Caki2 (cell line): Measurements from ENCODE around the gene TPCN1. TPM values are rescaled to one million over a fixed set of nuclear protein-coding genes. Genes with fewer than 3 reads are reported as not detected.

Experiments
- DNase-seq: peaks from one replicate; pipeline ENCODE4 v3.0.0-alpha.2; 2015; ENCODE audit warnings: low read depth
- in situ Hi-C: cut with HindIII; loops from 2 replicates; pipeline ENCODE4 v1.10.0; 2016; ENCODE audit warnings: low sequenced_read_pairs, low pct_unique_long_range_greater_than_20kb, mixed read lengths
- total RNA-seq: library from RNA; depleted of rRNA; stranded (reverse); fragments of >200 nt; shearing (Covaris generic); gene quantifications from 2 replicates; pipeline ENCODE4 v1.2.3, GENCODE V29; 2014; ENCODE audit warnings: low replicate concordance

The TPCN1 gene
- total RNA-seq, 1 experiment from 2014 or later: 16.4 TPM

DNA sequence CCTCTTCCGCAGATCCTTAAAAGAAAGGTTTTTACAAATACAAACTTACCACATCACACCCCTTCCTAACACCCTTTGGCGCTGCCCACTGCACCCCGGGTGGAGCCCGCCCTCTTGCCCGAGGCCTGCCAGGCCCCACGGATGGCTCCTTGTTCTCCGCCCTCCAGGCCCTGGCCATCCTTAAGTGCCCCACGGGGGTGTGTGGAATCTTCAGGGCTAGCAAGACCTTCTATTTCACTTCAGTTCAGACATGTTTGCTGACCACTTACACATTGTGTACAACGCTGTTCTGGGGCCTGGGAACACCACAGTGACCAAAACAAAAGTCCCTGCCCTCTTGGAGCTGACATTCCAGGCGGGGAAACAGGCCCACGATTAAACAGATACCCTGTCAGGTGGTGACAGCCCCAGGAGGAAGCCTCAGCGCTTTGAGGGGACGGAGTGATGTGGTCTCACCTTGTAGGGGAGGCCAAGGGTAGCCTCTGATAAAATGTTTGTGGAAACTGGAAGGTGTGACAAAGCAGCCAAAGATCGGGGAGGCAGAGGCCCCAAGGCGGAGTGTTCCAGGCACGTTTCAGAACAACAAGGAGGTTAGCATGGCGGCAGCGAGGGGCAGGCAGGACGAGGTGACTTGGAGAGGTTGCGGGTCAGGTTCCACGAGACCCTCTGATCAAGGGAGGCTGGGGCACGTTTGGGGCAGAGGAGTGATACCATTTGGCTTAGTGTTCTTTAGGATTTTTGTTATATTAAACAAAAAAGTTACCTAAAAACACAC, 27.0 kb downstream of the TPCN1 start:
- DNase-seq: no peak
- in situ Hi-C loops: no loop called here

DNA sequence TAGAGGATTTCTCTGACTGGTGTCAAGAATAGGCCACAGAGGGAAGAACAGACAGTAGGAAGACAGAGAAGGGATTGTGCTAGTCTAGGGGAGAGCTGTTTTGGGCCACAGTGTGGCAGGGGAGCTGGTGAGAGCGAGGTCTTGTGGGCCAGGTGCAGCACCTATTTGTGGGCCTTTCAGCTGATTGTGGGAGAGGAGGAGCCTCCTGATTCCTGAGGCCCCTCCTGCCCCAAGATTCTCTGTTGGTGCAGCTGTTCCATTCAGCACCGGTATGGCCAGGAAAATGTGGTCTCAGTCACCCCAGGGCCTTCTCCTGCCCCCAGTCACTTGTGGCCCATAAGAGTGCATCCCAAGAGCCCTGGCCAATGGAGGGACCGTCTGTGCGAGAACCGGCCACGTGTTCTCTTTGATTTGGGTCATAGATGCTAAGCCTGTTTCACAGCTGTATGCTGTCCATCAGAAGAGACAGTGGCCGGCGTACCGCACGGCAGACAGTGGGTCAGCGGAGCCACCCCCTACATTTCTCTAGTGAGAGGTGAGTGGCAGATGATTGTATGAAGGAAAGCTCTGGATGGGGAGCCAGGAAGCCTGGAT, 27.7 kb downstream of the TPCN1 start:
- in situ Hi-C loops: no loop called here
- no peak for DNase-seq

DNA sequence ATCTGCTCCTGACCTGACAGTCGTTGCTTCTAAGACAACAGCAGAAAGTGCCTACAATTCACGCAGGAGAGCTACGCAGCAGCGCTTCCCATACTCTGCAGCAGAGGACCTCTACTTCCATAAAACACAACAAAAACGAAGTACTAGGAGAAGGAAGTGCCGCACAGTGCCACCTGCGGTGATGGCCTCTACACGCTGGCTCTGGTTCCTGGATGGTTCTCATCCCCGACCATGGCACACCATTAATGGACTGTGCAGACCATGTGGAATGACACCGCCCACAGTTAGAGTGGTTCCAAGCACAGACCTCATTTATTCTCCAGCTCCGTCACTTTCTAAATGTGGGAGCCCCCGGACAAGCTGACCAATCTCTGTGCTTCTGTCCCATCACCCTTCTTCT, 28.3 kb downstream of the TPCN1 start:
- DNase-seq: no peak
- in situ Hi-C loops: no loop called here

DNA sequence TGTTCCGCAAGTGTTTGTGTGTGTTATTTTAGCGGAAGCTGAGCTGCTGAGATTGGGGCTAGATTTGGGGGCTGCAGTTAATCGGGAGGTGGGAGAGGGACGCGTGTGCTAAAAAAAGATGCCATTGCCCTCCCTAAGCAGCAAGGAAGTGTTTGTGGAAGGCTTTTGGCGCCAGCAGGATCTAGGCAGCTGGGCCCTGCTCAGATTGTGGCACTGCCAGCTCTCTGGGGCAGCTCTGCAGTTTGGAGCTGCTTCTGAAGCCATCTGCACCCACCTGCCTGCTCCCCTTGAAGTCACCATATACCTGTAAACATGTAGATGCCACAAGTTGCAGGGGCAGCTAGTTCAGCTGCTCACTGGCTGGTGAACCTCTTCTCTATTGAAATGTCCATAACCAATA, 28.8 kb downstream of the TPCN1 start:
- in situ Hi-C loops: no loop called here
- DNase-seq: no peak

DNA sequence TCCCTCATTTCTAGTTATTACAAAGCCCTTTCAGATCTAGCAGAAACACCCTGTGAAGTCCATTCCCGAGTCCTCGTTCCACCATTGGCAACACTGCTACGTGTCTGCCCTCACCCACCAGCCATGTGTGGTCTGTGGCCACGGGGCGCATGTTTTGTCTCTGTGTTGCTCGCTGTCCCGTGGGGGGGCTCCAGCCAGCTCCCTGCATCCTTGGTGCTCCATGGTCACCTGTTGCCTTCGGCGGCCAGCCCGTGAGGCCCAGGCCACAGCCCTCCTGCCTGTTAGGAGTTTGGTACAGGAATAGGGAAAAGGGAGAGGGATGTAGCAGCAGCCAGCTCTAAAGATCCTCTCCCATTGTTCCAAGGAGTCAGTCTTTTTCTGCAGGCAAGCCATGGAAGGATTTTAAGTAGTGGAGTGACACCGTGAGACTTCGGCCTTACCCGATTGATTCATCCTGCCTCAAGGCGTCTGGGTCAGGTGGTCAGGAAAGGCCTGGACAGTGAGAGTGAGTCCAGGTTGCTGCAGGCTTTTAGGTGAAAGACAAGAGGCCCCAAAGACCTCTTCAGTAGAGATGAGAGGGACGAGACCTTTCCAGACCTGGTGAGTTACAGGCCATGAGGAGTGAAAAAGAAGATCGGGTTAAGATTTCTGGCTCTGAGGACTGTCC, 30.3 kb downstream of the TPCN1 start:
- in situ Hi-C loops: no loop called here
- DNase-seq: no peak

DNA sequence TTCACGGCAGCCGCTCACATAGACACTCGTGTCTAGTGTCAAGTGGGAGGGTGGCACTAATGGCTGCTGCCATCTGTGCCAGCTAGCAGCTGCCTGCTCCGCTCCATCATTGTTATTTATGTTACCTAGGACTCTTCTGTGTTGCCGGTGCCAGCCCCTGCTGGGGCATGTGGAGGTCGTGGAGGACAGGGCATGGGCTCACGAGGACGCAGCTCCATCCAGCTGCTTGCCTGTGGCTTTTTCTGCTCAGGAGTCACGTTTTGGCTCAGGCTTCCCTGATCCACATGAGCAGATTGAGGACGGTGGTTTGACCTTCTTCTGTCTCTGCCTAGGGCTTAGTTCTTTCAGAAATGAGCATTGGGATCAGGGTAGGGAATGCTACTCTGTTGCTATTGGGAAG, 31.2 kb downstream of the TPCN1 start:
- DNase-seq: no peak
- in situ Hi-C loops: no loop called here

DNA sequence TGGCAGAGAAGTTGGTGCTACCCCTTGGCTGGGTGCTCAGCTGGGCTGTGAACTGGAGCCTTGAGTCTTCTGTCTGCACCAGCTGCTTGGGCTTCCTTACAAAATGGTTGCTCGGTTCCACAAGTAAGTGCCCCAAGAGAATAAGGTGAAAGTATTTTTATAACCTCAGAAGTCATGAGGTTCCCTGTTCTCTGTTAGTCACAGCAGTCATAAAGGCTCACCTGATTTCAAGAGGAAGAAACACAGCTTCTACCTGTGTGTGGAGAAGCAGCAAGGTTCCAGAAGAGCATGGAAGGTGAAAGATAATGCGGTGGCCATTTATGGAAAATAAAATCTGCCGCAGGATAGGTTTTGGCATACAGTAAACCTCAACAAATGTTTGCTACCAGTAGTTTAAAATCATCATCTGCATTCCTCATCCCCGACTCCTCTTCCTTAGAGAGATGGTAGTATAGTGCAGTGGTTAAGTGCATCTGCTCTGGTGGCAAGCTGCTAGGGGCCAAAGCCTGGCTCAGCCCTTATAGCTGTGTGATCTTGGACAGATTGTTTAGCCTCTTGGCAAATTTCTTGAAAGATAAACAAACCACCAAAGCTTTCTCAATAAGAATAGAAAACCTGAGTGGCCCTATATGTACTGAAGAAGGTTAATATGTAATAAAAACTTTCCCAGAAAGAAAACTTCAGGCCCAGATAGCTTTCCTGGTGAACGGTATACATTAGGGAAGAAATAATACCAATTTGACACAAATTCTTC, 32.4 kb downstream of the TPCN1 start:
- no peak for DNase-seq
- in situ Hi-C loops: no loop called here

DNA sequence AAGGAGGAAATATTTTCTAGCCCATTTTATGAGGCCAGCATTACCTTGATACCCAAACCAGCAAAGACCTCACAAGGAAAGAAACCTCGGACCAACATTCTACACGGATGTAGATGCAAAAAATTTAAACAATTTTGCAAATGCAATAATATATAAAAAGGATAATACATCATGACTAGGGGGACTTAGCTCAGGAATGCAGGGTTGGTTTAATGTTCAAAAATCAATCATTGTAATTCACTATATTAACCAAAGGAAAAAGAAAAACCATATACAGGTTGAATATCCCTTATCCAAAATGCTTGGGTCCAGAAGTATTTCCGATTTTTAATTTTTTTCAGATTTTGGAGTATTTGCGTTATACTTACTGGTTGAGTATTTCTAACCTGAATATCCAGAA, 33.0 kb downstream of the TPCN1 start:
- in situ Hi-C loops: no loop called here
- no peak for DNase-seq

DNA sequence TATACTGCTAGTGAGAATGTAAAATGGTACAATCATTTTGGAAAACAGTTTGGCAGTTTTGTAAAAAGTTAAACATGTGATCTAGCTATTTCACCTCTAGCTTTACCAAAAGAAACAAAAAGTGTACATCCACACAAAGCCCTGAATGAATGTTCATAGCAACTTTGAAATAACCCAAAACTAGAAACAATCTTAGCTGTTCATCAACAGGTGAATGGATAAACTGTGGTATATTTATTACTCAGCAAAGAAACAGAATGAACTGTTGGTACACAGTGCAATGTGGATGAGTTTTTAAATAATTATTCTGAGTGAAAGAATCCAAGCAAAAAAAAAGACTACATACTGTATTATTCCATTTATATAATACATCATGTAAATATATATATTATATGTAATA, 36.3 kb downstream of the TPCN1 start:
- in situ Hi-C loops: no loop called here
- DNase-seq: no peak

DNA sequence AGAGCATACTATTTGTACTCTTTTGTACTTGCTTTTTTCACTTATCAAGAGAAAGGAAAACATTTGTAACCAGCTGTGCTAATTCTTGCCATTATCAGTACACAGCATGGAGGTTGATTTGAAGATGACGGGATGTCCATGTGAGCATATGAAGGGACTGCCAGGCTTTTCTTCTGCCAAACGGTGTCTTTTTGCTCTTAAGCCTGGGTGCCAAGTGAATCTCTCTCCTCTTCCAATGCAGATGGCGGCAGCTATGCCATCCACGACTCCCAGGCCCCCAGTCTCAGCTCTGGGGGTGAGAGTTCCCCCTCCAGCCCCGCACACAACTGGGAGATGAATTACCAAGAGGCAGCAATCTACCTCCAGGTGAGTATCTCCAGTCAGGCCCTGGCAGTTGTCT, 38.9 kb downstream of the TPCN1 start:
- in situ Hi-C loops: no loop called here
- DNase-seq: no peak

DNA sequence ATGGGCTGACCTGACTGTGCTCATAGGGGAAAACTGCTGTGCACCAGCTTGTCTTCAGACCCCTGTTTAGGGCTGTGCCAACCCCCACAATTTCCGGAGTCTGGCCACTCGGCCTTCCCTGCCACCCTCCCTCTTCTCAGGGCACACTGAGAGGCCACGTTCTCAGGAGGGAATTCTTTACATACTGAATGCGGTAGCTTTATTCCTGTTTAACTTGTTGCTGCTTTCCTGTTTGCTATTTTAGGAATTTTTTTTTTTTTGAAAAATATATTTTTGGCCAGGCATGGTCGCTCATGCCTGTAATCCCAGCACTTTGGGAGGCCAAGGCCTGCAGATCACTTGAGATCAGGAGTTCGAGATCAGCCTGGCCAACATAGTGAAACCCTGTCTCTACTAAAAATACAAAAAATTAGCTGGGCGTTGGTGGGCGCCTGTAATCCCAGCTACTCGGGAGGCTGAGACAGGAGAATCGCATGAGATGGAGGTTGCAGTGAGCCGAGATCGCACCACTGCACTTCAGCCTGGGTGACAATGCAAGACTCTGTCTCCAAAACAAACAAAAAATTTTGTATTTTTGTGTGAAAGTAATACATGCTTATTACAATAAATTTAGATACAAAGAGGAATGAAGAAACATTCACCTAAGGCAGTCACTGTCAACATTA, 39.5 kb downstream of the TPCN1 start:
- DNase-seq: peak; percentile 54
- in situ Hi-C loops: no loop called here

DNA sequence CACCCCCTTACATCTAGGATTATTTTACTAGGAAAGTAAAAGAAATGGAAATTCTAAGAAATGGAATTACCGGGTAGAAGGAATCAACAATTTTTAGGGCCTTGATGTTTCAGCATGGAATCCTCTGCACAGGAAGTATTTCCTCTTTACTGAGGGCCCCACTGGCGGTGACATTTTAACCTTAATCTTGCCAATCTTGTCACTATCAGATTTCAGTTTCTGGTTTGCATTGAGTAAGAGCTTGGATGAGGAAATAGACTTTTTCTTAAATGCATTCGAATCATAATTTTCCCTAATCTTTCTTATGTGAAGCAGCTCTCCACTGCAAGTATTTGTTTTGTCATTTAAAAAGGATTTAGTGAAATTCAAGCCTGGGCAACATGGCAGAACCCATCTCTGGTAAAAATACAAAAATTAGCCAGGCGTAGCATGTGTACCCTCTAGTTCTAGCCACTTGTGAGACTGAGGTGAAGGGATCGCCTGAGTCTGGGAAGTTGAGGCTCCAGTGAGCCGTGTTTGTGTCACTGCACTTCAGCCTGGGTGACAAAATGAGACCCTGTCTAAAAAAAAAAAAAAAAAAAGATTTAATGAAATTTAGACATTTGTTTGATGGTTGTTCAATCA, 40.7 kb downstream of the TPCN1 start:
- DNase-seq: no peak
- in situ Hi-C loops: no loop called here

DNA sequence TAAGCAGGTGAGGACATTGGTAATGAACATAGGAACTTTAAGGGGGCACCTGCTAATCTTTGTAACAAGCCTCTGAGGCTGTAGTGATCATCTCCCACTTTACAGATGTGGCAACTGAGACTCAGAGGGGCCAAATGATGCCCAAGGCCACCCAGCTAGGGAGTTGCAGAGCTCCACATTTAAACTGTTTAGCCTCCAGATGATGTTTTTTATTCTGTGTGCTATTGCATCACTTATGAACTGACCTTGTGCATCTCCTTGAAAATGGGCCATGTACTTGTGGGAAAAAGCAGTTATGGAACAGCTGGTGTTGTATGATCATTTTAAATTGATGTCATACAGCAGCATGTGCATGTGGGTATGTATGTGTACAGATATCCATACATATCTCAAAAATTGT, 41.4 kb downstream of the TPCN1 start:
- in situ Hi-C loops: no loop called here

DNA sequence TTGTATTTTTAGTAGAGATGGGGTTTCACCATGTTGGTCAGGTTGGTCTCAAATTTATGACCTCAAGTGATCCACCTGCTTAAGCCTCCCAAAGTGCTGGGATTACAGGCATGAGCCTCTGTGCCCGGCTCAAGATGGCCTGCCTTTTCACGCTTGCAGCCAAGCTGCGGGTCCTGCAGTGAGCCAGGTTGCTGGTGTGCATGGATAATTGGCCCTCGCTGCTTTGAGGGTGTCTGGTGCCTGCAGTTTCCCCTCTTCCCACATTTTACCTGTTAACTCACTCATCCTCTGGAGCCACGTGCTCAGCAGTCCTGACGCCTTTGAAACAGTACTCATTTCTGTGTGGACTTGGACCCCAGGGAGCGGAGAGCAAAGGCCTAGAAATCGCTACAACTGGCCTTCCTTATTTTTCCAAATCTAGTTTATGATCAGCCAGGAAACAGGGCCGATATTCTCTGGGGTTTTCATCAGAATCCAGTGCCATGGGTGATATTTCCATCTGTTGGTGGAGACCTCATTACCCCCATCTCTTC, 42.2 kb downstream of the TPCN1 start:
- DNase-seq: no peak
- in situ Hi-C loops: no loop called here

More for the DNA sequence above, 41.4 kb downstream of the TPCN1 start:
- DNase-seq: no peak

DNA sequence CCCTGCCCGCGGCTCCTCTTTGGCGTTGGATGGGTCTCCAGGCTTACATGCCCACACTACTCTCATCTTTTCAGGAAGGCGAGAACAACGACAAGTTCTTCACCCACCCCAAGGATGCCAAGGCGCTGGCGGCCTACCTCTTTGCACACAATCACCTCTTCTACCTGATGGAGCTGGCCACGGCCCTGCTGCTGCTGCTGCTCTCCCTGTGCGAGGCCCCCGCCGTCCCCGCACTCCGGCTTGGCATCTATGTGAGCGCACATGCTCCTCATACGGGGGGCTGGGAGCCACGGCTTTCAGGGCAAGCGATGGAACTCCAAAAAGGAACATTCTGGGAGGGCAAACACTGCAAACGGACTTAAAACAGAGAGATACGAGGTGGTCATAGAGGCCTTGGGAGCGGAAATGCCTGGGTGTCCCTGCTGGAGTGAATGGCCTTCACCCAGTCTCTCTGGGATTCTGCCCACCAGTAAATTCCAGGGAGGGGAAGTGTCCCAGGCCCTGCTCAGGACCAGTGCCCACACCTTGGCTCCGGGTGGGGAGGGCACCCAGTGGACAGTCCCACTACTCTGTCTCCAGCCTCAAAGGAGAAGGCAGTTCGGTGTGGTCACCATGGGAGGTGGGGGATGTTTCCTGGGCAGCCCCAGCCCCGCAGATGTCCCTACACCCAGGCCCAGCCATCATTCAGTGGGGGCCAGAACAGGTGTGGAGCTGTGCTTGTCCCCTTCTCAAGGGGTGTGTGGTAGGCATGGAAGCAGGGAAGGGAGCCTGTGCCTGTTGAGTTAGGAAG, 45.0 kb downstream of the TPCN1 start:
- DNase-seq: no peak
- in situ Hi-C loops: no loop called here

DNA sequence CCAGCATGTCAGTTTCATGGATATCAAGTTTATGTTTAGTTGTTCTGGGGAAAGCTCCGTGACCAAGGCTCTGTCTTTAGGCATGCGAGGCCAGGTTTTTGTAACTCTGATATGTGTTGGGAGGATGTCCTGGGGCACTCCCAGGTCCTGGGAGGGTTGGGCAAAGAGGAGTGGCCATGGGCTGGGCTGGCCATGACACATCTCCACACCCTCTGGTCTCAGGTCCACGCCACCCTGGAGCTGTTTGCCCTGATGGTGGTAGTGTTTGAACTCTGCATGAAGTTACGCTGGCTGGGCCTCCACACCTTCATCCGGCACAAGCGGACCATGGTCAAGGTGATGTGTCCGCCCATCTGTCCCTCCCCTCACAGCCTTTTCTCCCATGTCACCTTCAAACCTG, 46.4 kb downstream of the TPCN1 start:
- in situ Hi-C loops: no loop called here
- DNase-seq: no peak

DNA sequence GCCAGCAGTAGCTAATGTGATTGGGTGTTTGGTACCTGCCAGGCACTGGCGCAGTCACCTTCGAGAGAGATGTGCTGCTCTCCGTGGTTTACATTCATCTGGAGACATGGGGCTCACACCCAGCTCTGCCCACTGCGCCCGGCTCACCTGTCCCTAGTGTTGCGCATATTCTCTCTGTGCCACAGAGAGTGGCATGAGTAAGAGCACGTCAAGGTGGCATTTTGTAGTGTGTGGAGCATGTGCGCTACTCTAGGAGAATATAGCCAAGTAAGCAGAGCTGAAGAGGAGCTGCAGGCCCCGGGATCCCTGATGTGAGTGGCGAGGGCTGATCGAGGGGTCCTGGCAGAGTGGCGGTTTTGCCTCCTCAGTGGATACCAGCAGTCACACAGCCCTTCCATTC, 46.9 kb downstream of the TPCN1 start:
- in situ Hi-C loops: no loop called here
- DNase-seq: no peak
